Measurements from ENCODE around the gene DCBLD1.

Gene DCBLD1

GRCh38 chr6:117481926-117482239 lies 591 bp upstream of the DCBLD1 start:
- in situ Hi-C loops (cut with HindIII; ENCODE audit: low sequenced_read_pairs): no loop called here
- TF ChIP-seq CTCF (IDR thresholded peaks at IDR 0.05; ENCODE audit: low read depth, low read length): no peak
- DNase-seq (ENCODE audit: low read depth, low spot score): no peak
- peak overlapping the region; percentile 70 for H3K4me3 ChIP-seq (ENCODE audit: low read depth, low read length)

GRCh38 chr6:117483004-117483644 lies 650 bp downstream of the DCBLD1 start:
- no peak for TF ChIP-seq CTCF (IDR thresholded peaks at IDR 0.05; ENCODE audit: low read depth, low read length)
- DNase-seq (ENCODE audit: low read depth, low spot score): peak; percentile 50
- in situ Hi-C loops (cut with HindIII; ENCODE audit: low sequenced_read_pairs): no loop called here
- H3K4me3 ChIP-seq (ENCODE audit: low read depth, low read length): peak overlapping the region; percentile 70

- no peak for TF ChIP-seq CTCF (IDR thresholded peaks at IDR 0.05; ENCODE audit: low read depth, low read length)
- in situ Hi-C loops (cut with HindIII; ENCODE audit: low sequenced_read_pairs): no loop called here
- peak overlapping the region; percentile 70 for H3K4me3 ChIP-seq (ENCODE audit: low read depth, low read length)
- peak; percentile 38 for DNase-seq (ENCODE audit: low read depth, low spot score)
These were observed 1.2 kb downstream of the DCBLD1 start for GRCh38 chr6:117483645-117484016.

GRCh38 chr6:117484052-117484646 lies 1.7 kb downstream of the DCBLD1 start:
- DNase-seq (ENCODE audit: low read depth, low spot score): no peak
- in situ Hi-C loops (cut with HindIII; ENCODE audit: low sequenced_read_pairs): no loop called here

GRCh38 chr6:117485433-117485832 lies 3.0 kb downstream of the DCBLD1 start:
- DNase-seq (ENCODE audit: low read depth, low spot score): no peak
- no peak for TF ChIP-seq CTCF (IDR thresholded peaks at IDR 0.05; ENCODE audit: low read depth, low read length)
- in situ Hi-C loops (cut with HindIII; ENCODE audit: low sequenced_read_pairs): no loop called here
- H3K4me3 ChIP-seq (ENCODE audit: low read depth, low read length): peak overlapping the region; percentile 70

More at GRCh38 chr6:117484052-117484646, 1.7 kb downstream of the DCBLD1 start:
- no peak for TF ChIP-seq CTCF (IDR thresholded peaks at IDR 0.05; ENCODE audit: low read depth, low read length)
- peak overlapping the region; percentile 70 for H3K4me3 ChIP-seq (ENCODE audit: low read depth, low read length)

- H3K4me3 ChIP-seq (ENCODE audit: low read depth, low read length): no peak overlapping the region
- TF ChIP-seq CTCF (IDR thresholded peaks at IDR 0.05; ENCODE audit: low read depth, low read length): no peak
- no peak for DNase-seq (ENCODE audit: low read depth, low spot score)
- in situ Hi-C loops (cut with HindIII; ENCODE audit: low sequenced_read_pairs): no loop called here
These were observed 5.3 kb downstream of the DCBLD1 start for GRCh38 chr6:117487821-117488220.
